Ovary (tissue), 3 donors: Measurements from ENCODE around the gene CTLA4.

ENCODE experiments used
- EP300 ChIP-seq: sonication (generic); formaldehyde crosslinking; IDR thresholded peaks from one replicate; pipeline ENCODE4 v1.6.1; 2017; ENCODE audit warnings: antibody characterized with exemption
- POLR2A ChIP-seq: fragments of 450-650 bp; IDR thresholded peaks from one replicate; pipeline ENCODE4 v1.6.1; 2017; ENCODE audit warnings: antibody characterized with exemption, mild to moderate bottlenecking, moderate library complexity
- TF ChIP-seq, protein P1 (sequence below), 3 donors: fragments of 450-650 bp in 2 of 3; fragments of 200-600 bp in 1 of 3; IDR thresholded peaks; one replicate each; pipeline versions ENCODE4 v1.5.1 to v1.8.0; 2016 to 2022; ENCODE audit warnings: antibody characterized with exemption in 3 of 3, mild to moderate bottlenecking in 1 of 3
- donor health status: DM: no; HTN: no; CAD: no.

- TF ChIP-seq POLR2A (no peak), EP300 (no peak)
- TF ChIP-seq, protein P1, sequence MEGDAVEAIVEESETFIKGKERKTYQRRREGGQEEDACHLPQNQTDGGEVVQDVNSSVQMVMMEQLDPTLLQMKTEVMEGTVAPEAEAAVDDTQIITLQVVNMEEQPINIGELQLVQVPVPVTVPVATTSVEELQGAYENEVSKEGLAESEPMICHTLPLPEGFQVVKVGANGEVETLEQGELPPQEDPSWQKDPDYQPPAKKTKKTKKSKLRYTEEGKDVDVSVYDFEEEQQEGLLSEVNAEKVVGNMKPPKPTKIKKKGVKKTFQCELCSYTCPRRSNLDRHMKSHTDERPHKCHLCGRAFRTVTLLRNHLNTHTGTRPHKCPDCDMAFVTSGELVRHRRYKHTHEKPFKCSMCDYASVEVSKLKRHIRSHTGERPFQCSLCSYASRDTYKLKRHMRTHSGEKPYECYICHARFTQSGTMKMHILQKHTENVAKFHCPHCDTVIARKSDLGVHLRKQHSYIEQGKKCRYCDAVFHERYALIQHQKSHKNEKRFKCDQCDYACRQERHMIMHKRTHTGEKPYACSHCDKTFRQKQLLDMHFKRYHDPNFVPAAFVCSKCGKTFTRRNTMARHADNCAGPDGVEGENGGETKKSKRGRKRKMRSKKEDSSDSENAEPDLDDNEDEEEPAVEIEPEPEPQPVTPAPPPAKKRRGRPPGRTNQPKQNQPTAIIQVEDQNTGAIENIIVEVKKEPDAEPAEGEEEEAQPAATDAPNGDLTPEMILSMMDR (IDR thresholded peaks at IDR 0.05), result no peak
Measured at GRCh38 chr2:203859030-203859789, 8.4 kb upstream of the CTLA4 start.
